Renal cortical epithelial cell (primary cell): ENCODE results near the gene TEX13C. TPM values are rescaled to one million over a fixed set of nuclear protein-coding genes. Genes with fewer than 3 reads are reported as not detected.
A peak's percentile ranks its signal among the peaks of the same experiment; 100 is the strongest.
"Not testable (repeated sequence)": the region's sequence is repeated elsewhere in the genome, so short reads cannot be mapped to it uniquely, and the experiment has no call there.

Source experiments
- DNase-seq: peaks from one replicate; pipeline ENCODE4 v3.0.0-alpha.2; 2011; ENCODE audit warnings: low read depth
- total RNA-seq: library from RNA; depleted of rRNA; stranded (reverse); fragments of >200 nt; gene quantifications from 2 replicates; pipeline ENCODE4 v1.2.3, GENCODE V29; 2014

TEX13C gene
- not detected in 2 replicates for total RNA-seq

- no peak for DNase-seq
Observed at GRCh38 chrX:125319646-125320521, at the start of gene TEX13C. TEX13C (plus strand) TSS chrX:125319871; CDS start chrX:125320120, 249 bp downstream.

DNA sequence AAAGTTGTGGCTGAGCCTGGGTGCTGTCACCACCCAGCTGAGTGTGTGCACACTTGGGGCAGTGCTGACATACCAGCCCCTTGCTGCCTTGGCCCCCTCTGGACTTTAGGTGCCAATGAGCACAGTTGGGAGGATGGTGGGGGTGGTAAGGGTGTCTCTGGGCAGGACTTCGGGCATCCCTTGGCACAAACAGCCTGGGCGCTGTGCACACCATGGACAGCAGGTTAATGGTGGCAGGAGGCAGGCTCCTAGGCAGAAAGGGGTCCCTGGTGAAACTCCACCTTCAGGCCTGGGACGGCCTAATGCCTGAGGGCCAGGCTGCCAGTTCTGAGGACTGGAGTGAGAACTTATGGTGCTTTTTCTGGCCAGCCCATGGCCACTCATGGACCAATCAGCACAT is 32.4 kb upstream of the TEX13C start:
- no peak for DNase-seq

DNA sequence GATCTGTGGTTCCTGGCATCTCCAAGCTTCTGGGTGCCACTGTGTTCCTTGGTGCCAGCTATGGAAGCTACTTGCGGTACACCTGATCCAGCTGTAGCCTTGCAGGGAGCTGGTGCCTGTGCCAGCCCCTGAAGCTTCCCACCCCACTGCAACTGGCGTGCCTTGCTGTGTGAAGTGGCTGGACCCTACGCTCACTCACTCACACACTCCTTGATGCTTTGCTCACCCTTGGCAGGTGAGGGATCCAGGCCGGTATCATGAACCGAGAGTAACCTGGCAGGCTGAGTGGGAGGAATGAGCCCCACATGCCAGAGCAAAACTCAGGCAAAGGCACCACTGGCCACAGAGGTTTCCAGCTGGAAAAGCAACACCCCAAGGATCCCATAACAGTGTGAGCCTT is 31.3 kb upstream of the TEX13C start:
- DNase-seq, result no peak

GRCh38 chrX:125289209-125289608 is 30.5 kb upstream of the TEX13C start:
- DNase-seq, result peak; percentile 65

DNA sequence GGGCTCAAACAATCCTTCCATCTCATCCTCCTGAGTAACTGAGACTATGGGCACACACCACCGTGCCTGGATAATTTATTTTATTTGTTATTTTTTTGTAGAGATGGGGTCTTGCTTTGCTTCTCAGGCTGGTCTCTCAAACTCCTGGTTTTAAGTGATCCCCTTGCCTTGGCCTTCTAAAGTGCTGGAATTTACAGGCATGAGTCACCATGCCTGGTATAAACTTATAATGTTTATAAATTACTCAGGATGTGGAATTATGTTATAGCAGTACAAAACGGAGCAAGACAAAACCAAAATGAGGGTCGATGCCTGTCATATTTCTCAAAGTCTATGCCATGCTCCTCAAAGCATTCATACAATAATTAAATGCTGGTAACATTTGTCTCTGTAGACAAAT is 29.8 kb upstream of the TEX13C start:
- DNase-seq, result no peak

DNA sequence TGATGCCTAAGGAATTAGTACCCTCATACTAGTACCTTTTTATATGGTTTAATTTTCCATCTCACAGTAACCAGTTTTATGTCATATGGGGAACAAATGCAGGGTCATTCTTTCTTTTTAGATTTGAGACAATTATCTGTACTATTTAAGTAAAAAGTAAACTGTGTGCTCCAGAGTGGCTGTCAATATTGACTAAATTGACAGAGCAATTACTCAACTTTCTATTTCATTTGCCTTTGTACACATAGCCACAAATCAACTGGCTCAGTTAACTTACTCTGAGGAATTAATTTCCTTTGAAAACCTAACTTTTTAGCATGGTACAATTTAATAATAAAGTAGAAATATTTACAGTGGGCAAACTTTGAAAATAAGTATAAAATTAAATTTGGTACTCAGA is 28.5 kb upstream of the TEX13C start:
- no peak for DNase-seq

DNA sequence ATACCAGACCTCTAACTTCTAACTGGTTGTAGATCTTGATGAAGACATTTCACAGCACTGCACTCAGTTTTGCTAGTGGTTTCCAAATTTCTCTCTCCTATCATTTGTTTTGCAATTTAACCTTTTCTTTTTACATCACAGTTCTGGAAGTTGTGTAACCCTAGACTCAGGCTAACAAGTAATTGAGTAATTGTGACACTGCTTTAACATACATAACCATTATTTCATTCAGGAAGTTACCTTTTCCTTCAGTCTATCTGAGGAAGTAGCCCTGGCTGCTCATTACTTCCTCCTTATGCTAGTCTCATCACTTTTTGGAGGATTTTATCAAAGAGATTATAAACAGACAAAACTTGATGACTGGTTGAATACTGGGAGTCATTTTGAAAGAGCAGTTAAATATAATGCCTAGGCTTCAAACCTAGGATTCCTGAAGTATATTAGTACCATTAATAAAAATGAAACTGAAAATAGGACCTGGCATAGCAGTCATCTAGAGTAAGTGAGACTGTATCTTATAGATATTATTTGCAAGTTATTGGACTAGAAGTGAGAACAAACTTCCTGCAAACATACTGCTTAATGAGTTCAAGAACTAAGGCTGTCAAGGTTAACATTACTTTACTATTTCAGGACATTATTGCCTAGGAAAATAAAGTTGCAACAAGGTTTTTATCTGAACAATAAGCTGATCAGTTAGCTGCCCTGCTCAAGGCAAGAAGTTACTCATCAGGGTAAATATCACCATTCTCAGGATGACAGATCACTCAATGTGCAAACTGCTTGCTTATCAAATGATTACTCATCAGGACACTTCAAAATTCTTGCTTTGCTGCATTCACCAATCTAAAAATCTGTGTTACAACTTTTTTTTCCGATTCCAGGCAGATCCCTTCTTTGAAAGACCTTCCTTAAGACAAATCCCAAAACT is 25.6 kb upstream of the TEX13C start:
- peak; percentile 50 for DNase-seq

GRCh38 chrX:125295337-125295736 is 24.3 kb upstream of the TEX13C start:
- peak; percentile 73 for DNase-seq

GRCh38 chrX:125298871-125299270 is 20.8 kb upstream of the TEX13C start:
- no peak for DNase-seq

- DNase-seq, result no peak
Observed at GRCh38 chrX:125306335-125306866, 13.3 kb upstream of the TEX13C start.

- no peak for DNase-seq
Observed at GRCh38 chrX:125308653-125309052, 11.0 kb upstream of the TEX13C start.

- not testable (repeated sequence) for DNase-seq
Observed at GRCh38 chrX:125319166-125319565, 505 bp upstream of the TEX13C start.

DNA sequence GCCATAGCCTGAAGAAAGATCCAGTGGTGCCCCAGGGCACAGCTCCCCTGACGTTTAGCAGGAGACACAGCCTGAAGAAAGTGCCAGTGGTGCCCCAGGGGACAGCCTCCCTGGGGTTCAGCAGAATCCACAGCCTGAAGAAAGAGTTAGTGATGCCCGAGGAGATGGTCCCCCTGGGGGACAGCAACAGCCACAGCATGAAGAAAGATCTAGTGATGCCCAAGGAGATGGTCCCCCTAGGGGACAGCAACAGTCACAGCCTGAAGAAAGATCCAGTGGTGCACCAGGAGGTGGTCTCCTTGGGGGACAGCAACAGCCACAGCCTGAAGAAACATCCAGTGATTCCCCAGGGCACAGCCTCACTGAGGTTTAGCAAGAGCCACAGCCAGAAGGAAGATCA is 2.8 kb downstream of the TEX13C start:
- DNase-seq, result no peak

DNA sequence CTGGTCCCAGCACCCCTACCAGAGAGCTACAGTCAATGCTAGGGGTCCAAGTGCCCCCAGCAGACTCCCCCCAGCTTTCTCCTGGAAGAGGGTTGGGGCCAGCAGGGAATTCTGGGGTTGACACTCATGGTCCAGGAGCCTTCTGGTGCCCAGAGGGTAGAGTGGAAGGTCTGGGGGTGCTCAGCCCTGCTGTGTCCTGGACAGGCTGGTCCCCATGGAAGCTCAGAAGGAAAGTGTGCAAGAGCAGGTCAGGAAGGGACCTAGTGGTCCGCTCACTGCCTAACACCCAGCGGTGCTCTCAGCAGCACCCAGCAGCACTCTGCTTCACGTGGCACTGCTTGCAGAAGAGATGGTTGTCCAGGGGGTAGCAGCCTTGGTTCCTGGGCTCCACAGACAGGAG is 6.9 kb downstream of the TEX13C start:
- DNase-seq, result no peak

DNA sequence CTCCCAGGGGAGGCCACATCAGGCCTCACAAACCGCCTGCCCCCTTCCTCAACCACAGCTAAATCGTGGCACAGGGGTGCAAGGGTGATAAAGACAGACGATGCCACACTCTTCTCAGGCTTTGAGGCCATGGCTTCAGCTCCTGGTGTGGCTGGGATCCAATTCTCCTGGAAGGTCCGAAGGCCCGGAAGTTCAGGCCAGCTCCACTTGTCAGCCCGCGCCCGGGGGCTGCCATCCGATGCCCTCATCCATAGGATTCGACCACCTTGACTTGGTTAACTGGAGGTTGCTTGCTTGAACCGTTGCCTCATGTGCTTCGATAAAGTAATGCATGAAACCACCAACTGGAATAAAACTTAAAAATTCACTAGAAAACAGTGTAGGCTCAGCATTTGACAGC is 8.2 kb downstream of the TEX13C start:
- no peak for DNase-seq

- no peak for DNase-seq
Observed at GRCh38 chrX:125333583-125333982, 13.9 kb downstream of the TEX13C start.

DNA sequence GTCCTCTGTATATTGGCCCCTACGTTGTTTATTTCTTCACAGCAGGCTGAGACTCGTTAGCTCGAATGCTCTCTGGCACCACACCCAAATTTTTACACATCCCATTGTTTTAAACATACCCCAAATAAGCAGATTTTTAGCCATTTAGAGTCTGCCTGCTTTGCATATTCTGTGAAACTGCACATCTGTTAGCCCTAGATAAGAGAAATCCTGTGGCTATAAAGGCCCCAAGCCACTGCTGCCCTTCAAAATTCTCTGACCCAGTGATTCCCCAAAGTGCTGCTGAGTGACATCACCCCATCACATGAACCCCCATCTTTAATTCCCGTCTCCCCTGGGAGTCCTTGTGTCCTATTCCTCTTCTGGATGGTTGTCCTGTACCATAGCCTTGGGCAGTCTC is 20.8 kb downstream of the TEX13C start:
- no peak for DNase-seq

GRCh38 chrX:125374169-125374568 is 54.5 kb downstream of the TEX13C start:
- DNase-seq, result no peak
